Neural cell (in vitro differentiated cells): ENCODE results near the gene ACSS1. TPM values are rescaled to one million over a fixed set of nuclear protein-coding genes. Genes with fewer than 3 reads are reported as not detected.

Experiments
- H2AFZ ChIP-seq: fragments of 200-600, 300-800 bp; sonication (generic), shearing (Covaris generic); 2 replicates; pipeline ENCODE4 v1.6.0; 2014; ENCODE audit warnings: low read depth, mild to moderate bottlenecking, antibody characterized with exemption, low read length, moderate library complexity
- H3F3A ChIP-seq: fragments of 200-600 bp; shearing (Covaris generic); 2 replicates; pipeline ENCODE4 v1.6.1; 2016; ENCODE audit warnings: mild to moderate bottlenecking, moderate library complexity, mixed read lengths, antibody characterized with exemption, low read length; ENCODE audit not compliant: insufficient read depth, poor library complexity, severe bottlenecking
- H3K27ac ChIP-seq: fragments of 200-600, 300-800 bp; sonication (generic), shearing (Covaris generic); 2 replicates; pipeline ENCODE4 v1.5.1; 2014; ENCODE audit warnings: mild to moderate bottlenecking, low read length, moderate library complexity
- H3K27me3 ChIP-seq: fragments of 300-800, 200-600 bp; sonication (generic), shearing (Covaris generic); 2 replicates; pipeline ENCODE4 v1.6.0; 2014; ENCODE audit warnings: mild to moderate bottlenecking, low read depth, low read length, moderate library complexity; ENCODE audit not compliant: insufficient read depth
- H3K36me3 ChIP-seq: fragments of 300-800, 200-600 bp; sonication (generic), shearing (Covaris generic); 2 replicates; pipeline ENCODE4 v1.5.1; 2014; ENCODE audit warnings: mild to moderate bottlenecking, antibody characterized with exemption, low read length, moderate library complexity; ENCODE audit not compliant: insufficient read depth
- H3K4me2 ChIP-seq: fragments of 300-800, 200-600 bp; sonication (generic), shearing (Covaris generic); 2 replicates; pipeline ENCODE4 v1.6.0; 2014; ENCODE audit warnings: mild to moderate bottlenecking, low read length
- H3K4me3 ChIP-seq: fragments of 300-800, 200-600 bp; sonication (generic), shearing (Covaris generic); 2 replicates; pipeline ENCODE4 v1.5.1; 2014; ENCODE audit warnings: mild to moderate bottlenecking, low read length, moderate library complexity
- H3K79me2 ChIP-seq: fragments of 200-600 bp; shearing (Covaris generic); replicated peaks from 2 replicates; pipeline ENCODE4 v1.6.0; 2014; ENCODE audit warnings: mild to moderate bottlenecking, low read length, moderate library complexity; ENCODE audit not compliant: insufficient read depth
- H3K9ac ChIP-seq: fragments of 300-800, 200-600 bp; sonication (generic), shearing (Covaris generic); 2 replicates; pipeline ENCODE4 v1.6.1; 2016; ENCODE audit warnings: mild to moderate bottlenecking, low read length, mixed read lengths
- H3K9me2 ChIP-seq: fragments of 200-600 bp; shearing (Covaris generic); 2 replicates; pipeline ENCODE4 v1.6.1; 2016; ENCODE audit warnings: mild to moderate bottlenecking, low read length, mixed read lengths; ENCODE audit not compliant: insufficient read depth
- H3K9me3 ChIP-seq: fragments of 200-600, 300-800 bp; sonication (generic), shearing (Covaris generic); 2 replicates; pipeline ENCODE4 v1.6.1; 2016; ENCODE audit warnings: mild to moderate bottlenecking, mixed run types, low read length, moderate library complexity, mixed read lengths
- H4K20me1 ChIP-seq: fragments of 200-600 bp; shearing (Covaris generic); 2 replicates; pipeline ENCODE4 v1.6.1; 2016; ENCODE audit warnings: mild to moderate bottlenecking, mixed run types; ENCODE audit not compliant: insufficient read depth
- EP300 ChIP-seq: fragments of 450-650 bp; conservative IDR thresholded peaks from 2 replicates; pipeline ENCODE4 v1.6.1; 2014; ENCODE audit warnings: antibody characterized with exemption, mild to moderate bottlenecking, moderate library complexity; ENCODE audit not compliant: poor library complexity, severe bottlenecking
- EZH2 ChIP-seq: fragments of 200-600, 300-800 bp; shearing (Covaris generic), sonication (generic); IDR thresholded peaks from 2 replicates; pipeline ENCODE4 v1.6.1; 2014; ENCODE audit warnings: antibody characterized with exemption, low read length, borderline replicate concordance, mild to moderate bottlenecking; ENCODE audit not compliant: insufficient read depth, poor library complexity, severe bottlenecking
- MXI1 ChIP-seq: fragments of 450-650 bp; conservative IDR thresholded peaks from 2 replicates; pipeline ENCODE4 v1.6.1; 2014; ENCODE audit warnings: antibody characterized with exemption, mild to moderate bottlenecking; ENCODE audit not compliant: poor library complexity, severe bottlenecking
- POLR2AphosphoS5 ChIP-seq: IDR thresholded peaks from 2 replicates; pipeline ENCODE4 v1.6.1; 2012
- RAD21 ChIP-seq: fragments of 450-650 bp; conservative IDR thresholded peaks from 2 replicates; pipeline ENCODE4 v1.6.1; 2014; ENCODE audit warnings: antibody characterized with exemption, mild to moderate bottlenecking, moderate library complexity
- SMC3 ChIP-seq: fragments of 450-650 bp; conservative IDR thresholded peaks from 2 replicates; pipeline ENCODE4 v1.6.1; 2014; ENCODE audit warnings: antibody characterized with exemption, mild to moderate bottlenecking, moderate library complexity; ENCODE audit not compliant: poor library complexity
- TAF1 ChIP-seq: IDR thresholded peaks from 2 replicates; pipeline ENCODE4 v1.6.1; 2012; ENCODE audit warnings: low read depth
- polyA plus RNA-seq: library from polyadenylated mRNA; depleted of rRNA; stranded (reverse); fragments of >200 nt; gene quantifications from 2 replicates; pipeline ENCODE4 v1.2.3, GENCODE V29; 2014
- TF ChIP-seq, protein P1 (sequence below): IDR thresholded peaks from 2 replicates; pipeline ENCODE4 v1.6.1; 2012; ENCODE audit warnings: borderline replicate concordance
- TF ChIP-seq, protein P2 (sequence below): fragments of 450-650 bp; IDR thresholded peaks from 2 replicates; pipeline ENCODE4 v1.5.1; 2014; ENCODE audit warnings: antibody characterized with exemption, mild to moderate bottlenecking, moderate library complexity; ENCODE audit not compliant: poor library complexity, severe bottlenecking

ACSS1 gene
- polyA plus RNA-seq, 1 donor from 2014 or later: not detected

DNA sequence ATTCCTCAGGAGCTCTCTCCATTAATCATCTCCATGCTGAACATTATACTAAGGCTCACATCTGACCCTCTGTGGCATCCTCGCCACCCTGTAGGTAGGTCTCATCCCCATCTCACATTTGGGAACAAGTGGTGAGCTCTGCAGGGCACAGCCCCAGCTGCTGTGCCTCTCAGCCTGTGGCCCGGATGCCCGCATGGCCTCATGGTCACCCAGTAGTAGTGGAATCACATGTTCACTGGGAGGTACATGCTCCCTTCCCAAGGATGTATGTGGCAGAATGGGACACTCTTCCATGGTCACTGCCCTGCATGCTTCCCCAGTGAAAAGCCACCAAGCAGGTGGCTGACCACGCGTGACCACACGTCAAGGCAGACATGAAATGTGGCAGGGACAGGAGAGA lies 39.1 kb downstream of the ACSS1 start:
- no peak overlapping the region for H3K4me3 ChIP-seq
- no peak for TF ChIP-seq MXI1
- TF ChIP-seq, protein P1, sequence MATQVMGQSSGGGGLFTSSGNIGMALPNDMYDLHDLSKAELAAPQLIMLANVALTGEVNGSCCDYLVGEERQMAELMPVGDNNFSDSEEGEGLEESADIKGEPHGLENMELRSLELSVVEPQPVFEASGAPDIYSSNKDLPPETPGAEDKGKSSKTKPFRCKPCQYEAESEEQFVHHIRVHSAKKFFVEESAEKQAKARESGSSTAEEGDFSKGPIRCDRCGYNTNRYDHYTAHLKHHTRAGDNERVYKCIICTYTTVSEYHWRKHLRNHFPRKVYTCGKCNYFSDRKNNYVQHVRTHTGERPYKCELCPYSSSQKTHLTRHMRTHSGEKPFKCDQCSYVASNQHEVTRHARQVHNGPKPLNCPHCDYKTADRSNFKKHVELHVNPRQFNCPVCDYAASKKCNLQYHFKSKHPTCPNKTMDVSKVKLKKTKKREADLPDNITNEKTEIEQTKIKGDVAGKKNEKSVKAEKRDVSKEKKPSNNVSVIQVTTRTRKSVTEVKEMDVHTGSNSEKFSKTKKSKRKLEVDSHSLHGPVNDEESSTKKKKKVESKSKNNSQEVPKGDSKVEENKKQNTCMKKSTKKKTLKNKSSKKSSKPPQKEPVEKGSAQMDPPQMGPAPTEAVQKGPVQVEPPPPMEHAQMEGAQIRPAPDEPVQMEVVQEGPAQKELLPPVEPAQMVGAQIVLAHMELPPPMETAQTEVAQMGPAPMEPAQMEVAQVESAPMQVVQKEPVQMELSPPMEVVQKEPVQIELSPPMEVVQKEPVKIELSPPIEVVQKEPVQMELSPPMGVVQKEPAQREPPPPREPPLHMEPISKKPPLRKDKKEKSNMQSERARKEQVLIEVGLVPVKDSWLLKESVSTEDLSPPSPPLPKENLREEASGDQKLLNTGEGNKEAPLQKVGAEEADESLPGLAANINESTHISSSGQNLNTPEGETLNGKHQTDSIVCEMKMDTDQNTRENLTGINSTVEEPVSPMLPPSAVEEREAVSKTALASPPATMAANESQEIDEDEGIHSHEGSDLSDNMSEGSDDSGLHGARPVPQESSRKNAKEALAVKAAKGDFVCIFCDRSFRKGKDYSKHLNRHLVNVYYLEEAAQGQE: no peak
- no peak for TF ChIP-seq TAF1
- no peak for TF ChIP-seq POLR2AphosphoS5
- TF ChIP-seq SMC3: no peak
- TF ChIP-seq, protein P2, sequence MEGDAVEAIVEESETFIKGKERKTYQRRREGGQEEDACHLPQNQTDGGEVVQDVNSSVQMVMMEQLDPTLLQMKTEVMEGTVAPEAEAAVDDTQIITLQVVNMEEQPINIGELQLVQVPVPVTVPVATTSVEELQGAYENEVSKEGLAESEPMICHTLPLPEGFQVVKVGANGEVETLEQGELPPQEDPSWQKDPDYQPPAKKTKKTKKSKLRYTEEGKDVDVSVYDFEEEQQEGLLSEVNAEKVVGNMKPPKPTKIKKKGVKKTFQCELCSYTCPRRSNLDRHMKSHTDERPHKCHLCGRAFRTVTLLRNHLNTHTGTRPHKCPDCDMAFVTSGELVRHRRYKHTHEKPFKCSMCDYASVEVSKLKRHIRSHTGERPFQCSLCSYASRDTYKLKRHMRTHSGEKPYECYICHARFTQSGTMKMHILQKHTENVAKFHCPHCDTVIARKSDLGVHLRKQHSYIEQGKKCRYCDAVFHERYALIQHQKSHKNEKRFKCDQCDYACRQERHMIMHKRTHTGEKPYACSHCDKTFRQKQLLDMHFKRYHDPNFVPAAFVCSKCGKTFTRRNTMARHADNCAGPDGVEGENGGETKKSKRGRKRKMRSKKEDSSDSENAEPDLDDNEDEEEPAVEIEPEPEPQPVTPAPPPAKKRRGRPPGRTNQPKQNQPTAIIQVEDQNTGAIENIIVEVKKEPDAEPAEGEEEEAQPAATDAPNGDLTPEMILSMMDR: no peak
- TF ChIP-seq RAD21: no peak
- TF ChIP-seq EP300: no peak
- TF ChIP-seq EZH2: no peak
- no peak overlapping the region for H3K4me2 ChIP-seq
- no peaks in the 10 kb centered on the region for H3K79me2 ChIP-seq
- H3K27me3 ChIP-seq: no peaks in the 10 kb centered on the region
- no peaks in the 10 kb centered on the region for H4K20me1 ChIP-seq
- H3K9me3 ChIP-seq: no peaks in the 10 kb centered on the region
- no peak overlapping the region for H3K9ac ChIP-seq
- H3F3A ChIP-seq: no peaks in the 10 kb centered on the region
- H3K36me3 ChIP-seq: no peaks in the 10 kb centered on the region
- H2AFZ ChIP-seq: no peak overlapping the region
- H3K27ac ChIP-seq: no peak overlapping the region
- H3K9me2 ChIP-seq: no peaks in the 10 kb centered on the region

DNA sequence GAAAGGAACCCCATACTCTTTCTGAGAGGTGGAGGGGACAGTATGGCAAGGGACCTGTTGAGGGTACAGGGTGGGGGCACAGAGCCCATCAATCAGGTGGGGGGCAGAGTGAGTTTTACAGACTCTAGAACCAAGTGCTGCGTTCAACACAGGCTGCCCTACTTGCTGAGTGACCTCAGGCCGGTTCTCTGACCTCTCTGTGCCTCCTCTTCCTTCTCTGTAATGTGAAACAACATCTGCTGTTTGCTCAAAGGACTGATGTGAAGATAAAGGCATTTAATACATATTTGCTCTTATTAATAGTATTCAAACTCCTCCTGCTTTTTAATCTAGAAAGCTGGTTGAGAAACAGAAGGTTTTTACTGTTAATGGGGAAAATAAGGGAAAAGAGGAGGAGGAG lies 39.5 kb downstream of the ACSS1 start:
- no peak overlapping the region for H3K4me2 ChIP-seq
- H3K79me2 ChIP-seq: no peaks in the 10 kb centered on the region
- H3F3A ChIP-seq: no peaks in the 10 kb centered on the region
- TF ChIP-seq, protein P2: no peak
- TF ChIP-seq SMC3 (no peak), EP300 (no peak), EZH2 (no peak), MXI1 (no peak), TAF1 (no peak), POLR2AphosphoS5 (no peak)
- TF ChIP-seq, protein P1: no peak
- no peak overlapping the region for H3K9ac ChIP-seq
- H3K9me2 ChIP-seq: no peaks in the 10 kb centered on the region
- H3K9me3 ChIP-seq: no peaks in the 10 kb centered on the region
- no peaks in the 10 kb centered on the region for H3K27me3 ChIP-seq
- no peak overlapping the region for H3K4me3 ChIP-seq
- no peak overlapping the region for H2AFZ ChIP-seq
- no peaks in the 10 kb centered on the region for H3K36me3 ChIP-seq
- H4K20me1 ChIP-seq: no peaks in the 10 kb centered on the region
- H3K27ac ChIP-seq: no peak overlapping the region
